Measurements from ENCODE around the gene SUCLG2. TPM values are rescaled to one million over a fixed set of nuclear protein-coding genes. Genes with fewer than 3 reads are reported as not detected.

The SUCLG2 gene
- total RNA-seq, 3 donors from 2014 or later = 28.3 to 38.2 (median 29.7) TPM

- no peak for ATAC-seq
- no peak for DNase-seq
- H3K36me3 Mint-ChIP-seq (ENCODE audit: insufficient read depth) = peaks cover 46% of the 10 kb centered on the region
- no peaks in the 10 kb centered on the region for H3K27me3 Mint-ChIP-seq (ENCODE audit: low read depth)
- H3K4me1 Mint-ChIP-seq (ENCODE audit: low read depth) = peaks cover 15% of the 10 kb centered on the region
- no peak overlapping the region for H3K4me3 Mint-ChIP-seq
- peaks cover 7% of the 10 kb centered on the region for H3K9me3 Mint-ChIP-seq
Measured at GRCh38 chr3:67437090-67437489, 217.3 kb downstream of the SUCLG2 start.

GRCh38 chr3:67433109-67433508 is 221.3 kb downstream of the SUCLG2 start:
- no peak for ATAC-seq
- Mint-ChIP-seq H3K27me3 (ENCODE audit: low read depth) (no peaks in the 10 kb centered on the region), H3K36me3 (ENCODE audit: insufficient read depth) (peaks cover 46% of the 10 kb centered on the region), H3K9me3 (peaks cover 18% of the 10 kb centered on the region), H3K4me1 (ENCODE audit: low read depth) (peaks cover 3% of the 10 kb centered on the region), H3K4me3 (no peak overlapping the region)
- DNase-seq = no peak

- Mint-ChIP-seq H3K9me3 (peaks cover 18% of the 10 kb centered on the region), H3K4me3 (no peak overlapping the region), H3K4me1 (ENCODE audit: low read depth) (no peaks in the 10 kb centered on the region), H3K36me3 (ENCODE audit: insufficient read depth) (peaks cover 50% of the 10 kb centered on the region), H3K27me3 (ENCODE audit: low read depth) (no peaks in the 10 kb centered on the region)
- no peak for DNase-seq
- ATAC-seq = no peak
Measured at GRCh38 chr3:67431887-67432286, 222.5 kb downstream of the SUCLG2 start.

- ATAC-seq (no peak), DNase-seq (no peak)
- H3K27me3 Mint-ChIP-seq (ENCODE audit: low read depth) = no peaks in the 10 kb centered on the region
- peaks cover 40% of the 10 kb centered on the region for H3K9me3 Mint-ChIP-seq
- no peak overlapping the region for H3K4me3 Mint-ChIP-seq
- peaks cover 74% of the 10 kb centered on the region for H3K36me3 Mint-ChIP-seq (ENCODE audit: insufficient read depth)
- H3K4me1 Mint-ChIP-seq (ENCODE audit: low read depth) = no peaks in the 10 kb centered on the region
Measured at GRCh38 chr3:67423722-67424121, 230.7 kb downstream of the SUCLG2 start.

- Mint-ChIP-seq H3K9me3 (peaks cover 37% of the 10 kb centered on the region), H3K4me3 (no peak overlapping the region), H3K27me3 (ENCODE audit: low read depth) (no peaks in the 10 kb centered on the region), H3K4me1 (ENCODE audit: low read depth) (peaks cover 1% of the 10 kb centered on the region), H3K36me3 (ENCODE audit: insufficient read depth) (peaks cover 73% of the 10 kb centered on the region)
- DNase-seq (no peak), ATAC-seq (no peak)
Measured at GRCh38 chr3:67421912-67422311, 232.5 kb downstream of the SUCLG2 start.

GRCh38 chr3:67419779-67420178 is 234.6 kb downstream of the SUCLG2 start:
- DNase-seq (no peak), ATAC-seq (no peak)
- no peaks in the 10 kb centered on the region for H3K27me3 Mint-ChIP-seq (ENCODE audit: low read depth)
- H3K4me1 Mint-ChIP-seq (ENCODE audit: low read depth) = peaks cover 1% of the 10 kb centered on the region
- H3K4me3 Mint-ChIP-seq = no peak overlapping the region
- H3K36me3 Mint-ChIP-seq (ENCODE audit: insufficient read depth) = peaks cover 73% of the 10 kb centered on the region
- H3K9me3 Mint-ChIP-seq = peaks cover 36% of the 10 kb centered on the region

- Mint-ChIP-seq H3K27me3 (ENCODE audit: low read depth) (no peaks in the 10 kb centered on the region), H3K4me1 (ENCODE audit: low read depth) (peaks cover 1% of the 10 kb centered on the region), H3K4me3 (no peak overlapping the region), H3K36me3 (ENCODE audit: insufficient read depth) (peaks cover 68% of the 10 kb centered on the region), H3K9me3 (peaks cover 34% of the 10 kb centered on the region)
- DNase-seq = no peak
- ATAC-seq = no peak
Measured at GRCh38 chr3:67419218-67419529, 235.2 kb downstream of the SUCLG2 start.

- H3K4me1 Mint-ChIP-seq (ENCODE audit: low read depth) = peaks cover 1% of the 10 kb centered on the region
- ATAC-seq (no peak), DNase-seq (no peak)
- no peaks in the 10 kb centered on the region for H3K27me3 Mint-ChIP-seq (ENCODE audit: low read depth)
- H3K36me3 Mint-ChIP-seq (ENCODE audit: insufficient read depth) = peaks cover 67% of the 10 kb centered on the region
- peaks cover 28% of the 10 kb centered on the region for H3K9me3 Mint-ChIP-seq
- H3K4me3 Mint-ChIP-seq = no peak overlapping the region
Measured at GRCh38 chr3:67418426-67419217, 235.8 kb downstream of the SUCLG2 start.

GRCh38 chr3:67416703-67417102 is 237.7 kb downstream of the SUCLG2 start:
- H3K27me3 Mint-ChIP-seq (ENCODE audit: low read depth) = no peaks in the 10 kb centered on the region
- H3K9me3 Mint-ChIP-seq = peaks cover 22% of the 10 kb centered on the region
- peaks cover 60% of the 10 kb centered on the region for H3K36me3 Mint-ChIP-seq (ENCODE audit: insufficient read depth)
- ATAC-seq (no peak), DNase-seq (no peak)
- H3K4me3 Mint-ChIP-seq = no peak overlapping the region
- peaks cover 1% of the 10 kb centered on the region for H3K4me1 Mint-ChIP-seq (ENCODE audit: low read depth)

GRCh38 chr3:67415511-67415910 is 238.9 kb downstream of the SUCLG2 start:
- ATAC-seq (no peak), DNase-seq (no peak)
- peaks cover 7% of the 10 kb centered on the region for H3K4me1 Mint-ChIP-seq (ENCODE audit: low read depth)
- H3K4me3 Mint-ChIP-seq = no peak overlapping the region
- H3K27me3 Mint-ChIP-seq (ENCODE audit: low read depth) = no peaks in the 10 kb centered on the region
- peaks cover 52% of the 10 kb centered on the region for H3K36me3 Mint-ChIP-seq (ENCODE audit: insufficient read depth)
- H3K9me3 Mint-ChIP-seq = peaks cover 14% of the 10 kb centered on the region

- H3K36me3 Mint-ChIP-seq (ENCODE audit: insufficient read depth) = peaks cover 44% of the 10 kb centered on the region
- no peak for ATAC-seq
Measured at GRCh38 chr3:67414740-67415139, 239.7 kb downstream of the SUCLG2 start.

GRCh38 chr3:67405193-67405592 is 249.2 kb downstream of the SUCLG2 start:
- H3K36me3 Mint-ChIP-seq (ENCODE audit: insufficient read depth) = peaks cover 56% of the 10 kb centered on the region
- DNase-seq = no peak

More at GRCh38 chr3:67414740-67415139, 239.7 kb downstream of the SUCLG2 start:
- H3K4me3 Mint-ChIP-seq = no peak overlapping the region
- H3K4me1 Mint-ChIP-seq (ENCODE audit: low read depth) = peaks cover 7% of the 10 kb centered on the region
- H3K9me3 Mint-ChIP-seq = peaks cover 7% of the 10 kb centered on the region
- DNase-seq = no peak
- H3K27me3 Mint-ChIP-seq (ENCODE audit: low read depth) = no peaks in the 10 kb centered on the region

GRCh38 chr3:67402873-67403272 is 251.5 kb downstream of the SUCLG2 start:
- no peak for DNase-seq
- peaks cover 5% of the 10 kb centered on the region for H3K9me3 Mint-ChIP-seq
- H3K36me3 Mint-ChIP-seq (ENCODE audit: insufficient read depth) = peaks cover 61% of the 10 kb centered on the region
- no peak for ATAC-seq
- H3K4me3 Mint-ChIP-seq = no peak overlapping the region
- no peaks in the 10 kb centered on the region for H3K27me3 Mint-ChIP-seq (ENCODE audit: low read depth)
- no peaks in the 10 kb centered on the region for H3K4me1 Mint-ChIP-seq (ENCODE audit: low read depth)

More at GRCh38 chr3:67405193-67405592, 249.2 kb downstream of the SUCLG2 start:
- H3K4me1 Mint-ChIP-seq (ENCODE audit: low read depth) = no peaks in the 10 kb centered on the region
- no peak for ATAC-seq
- H3K27me3 Mint-ChIP-seq (ENCODE audit: low read depth) = no peaks in the 10 kb centered on the region
- no peak overlapping the region for H3K4me3 Mint-ChIP-seq
- no peaks in the 10 kb centered on the region for H3K9me3 Mint-ChIP-seq

GRCh38 chr3:67401921-67402320 is 252.5 kb downstream of the SUCLG2 start:
- Mint-ChIP-seq H3K4me3 (no peak overlapping the region), H3K36me3 (ENCODE audit: insufficient read depth) (peaks cover 58% of the 10 kb centered on the region), H3K4me1 (ENCODE audit: low read depth) (no peaks in the 10 kb centered on the region), H3K9me3 (peaks cover 5% of the 10 kb centered on the region), H3K27me3 (ENCODE audit: low read depth) (no peaks in the 10 kb centered on the region)
- DNase-seq (no peak), ATAC-seq (no peak)

- H3K9me3 Mint-ChIP-seq = peaks cover 5% of the 10 kb centered on the region
- no peak for DNase-seq
- ATAC-seq = no peak
- H3K27me3 Mint-ChIP-seq (ENCODE audit: low read depth) = no peaks in the 10 kb centered on the region
- no peaks in the 10 kb centered on the region for H3K4me1 Mint-ChIP-seq (ENCODE audit: low read depth)
- no peak overlapping the region for H3K4me3 Mint-ChIP-seq
- H3K36me3 Mint-ChIP-seq (ENCODE audit: insufficient read depth) = peaks cover 53% of the 10 kb centered on the region
Measured at GRCh38 chr3:67400476-67400875, 253.9 kb downstream of the SUCLG2 start.

Data from activated T-cell treated with anti-CD3 and anti-CD28 coated beads, Interleukin-2, amount 50 U/mL, for 4 hours (primary cell).